Kidney (tissue), 14 donors: ENCODE results near the gene TIMM21. TPM values are rescaled to one million over a fixed set of nuclear protein-coding genes. Genes with fewer than 3 reads are reported as not detected.

Experiments
- DNase-seq, 5 donors: peaks; one replicate each; pipeline ENCODE4 v3.0.0-alpha.2; 2013 to 2020
- FAIRE-seq: peaks from 2 replicates; lab custom pipeline; 2012; peaks lifted over from hg19 to GRCh38; lab: Jason Lieb, UNC
- H3K27ac ChIP-seq, 2 donors: one replicate each; pipeline ENCODE4 v1.7.0; 2013; ENCODE audit warnings: low read depth in 2 of 2, low read length in 2 of 2, inconsistent platforms in 1 of 2
- H3K27me3 ChIP-seq: one replicate; pipeline ENCODE4 v1.7.1; 2013; ENCODE audit warnings: low read length, inconsistent platforms; ENCODE audit not compliant: control insufficient read depth, insufficient read depth
- H3K36me3 ChIP-seq, 3 donors: one replicate each; pipeline versions ENCODE4 v1.7.0 to v1.7.1; 2013; ENCODE audit warnings: low read length in 3 of 3, control low read depth in 1 of 3, inconsistent platforms in 1 of 3; ENCODE audit not compliant: insufficient read depth in 3 of 3, control insufficient read depth in 2 of 3
- H3K4me1 ChIP-seq, 3 donors: one replicate each; pipeline versions ENCODE4 v1.7.0 to v1.7.1; 2013; ENCODE audit warnings: low read length in 3 of 3, inconsistent platforms in 1 of 3, low read depth in 1 of 3; ENCODE audit not compliant: control insufficient read depth in 2 of 3, insufficient read depth in 2 of 3
- H3K4me3 ChIP-seq, 3 donors: one replicate each; pipeline versions ENCODE4 v1.7.0 to v1.8.1; 2013; ENCODE audit warnings: low read length in 3 of 3, control low read depth in 1 of 3, inconsistent platforms in 1 of 3
- H3K9ac ChIP-seq, 3 donors: one replicate each; pipeline versions ENCODE4 v1.7.0 to v1.7.1; 2013; ENCODE audit warnings: low read length in 3 of 3, control low read depth in 1 of 3, inconsistent platforms in 1 of 3
- H3K9me3 ChIP-seq, 3 donors: one replicate each; pipeline versions ENCODE4 v1.7.0 to v1.7.1; 2013; ENCODE audit warnings: low read length in 3 of 3, control low read depth in 1 of 3, inconsistent platforms in 1 of 3; ENCODE audit not compliant: control insufficient read depth in 2 of 3, insufficient read depth in 1 of 3
- CTCF ChIP-seq: IDR thresholded peaks from 3 replicates; pipeline ENCODE4 v1.5.1; 2012; ENCODE audit warnings: mild to moderate bottlenecking, moderate library complexity, borderline replicate concordance; ENCODE audit not compliant: insufficient read depth; ENCODE audit errors: extremely low read depth
- intact Hi-C: fragments of 100-400 bp; cut with DNase I; formaldehyde crosslinking; loops from one replicate; pipeline ENCODE4 v1.11.1; 2022
- polyA plus RNA-seq: library from polyadenylated mRNA; stranded (reverse); fragments of 350-450 nt; fragmentation: Illumina TruSeq; extraction: RNeasy Lipid Tissue Mini Kit (QIAGEN cat#74804); gene quantifications from one replicate; pipeline ENCODE4 v1.2.3, GENCODE V29; 2014; ENCODE audit warnings: low read depth, low replicate concordance; ENCODE audit not compliant: insufficient read depth
- total RNA-seq: library from RNA; stranded (reverse); fragmentation: NEBNext Ultra II Directional; extraction: Animal tissue kit (Norgen Biotek cat#: 25700); gene quantifications from one replicate; pipeline ENCODE4 v1.2.1, GENCODE V29; 2021
- donor health status: control.
- donor health status: control.
- donor health status: control.
- donor health status: control.
- donor health status: control.
- donor health status: DM: yes; HTN: yes; CAD: no.
- donor health status: Normal renal cell carcinoma (clear cell type).

The TIMM21 gene
- total and polyA plus RNA-seq, 2 donors from 2014 or later, result 28.5 to 77.4 TPM

- no peak for TF ChIP-seq CTCF
Observed at GRCh38 chr18:74198453-74198852, 50.1 kb downstream of the TIMM21 start.

GRCh38 chr18:74200780-74201179 lies 52.5 kb downstream of the TIMM21 start:
- intact Hi-C loops, result no loop called here
- Histone ChIP-seq H3K4me3 (no peak overlapping the region), H3K9me3 (no peaks in the 10 kb centered on the region), H3K27ac (no peak overlapping the region), H3K27me3 (no peaks in the 10 kb centered on the region), H3K36me3 (no peaks in the 10 kb centered on the region), H3K4me1 (peaks cover 0 to 13% (median 10%) of the 10 kb centered on the region in 3 donors), H3K9ac (no peak overlapping the region)
- FAIRE-seq (no peak), DNase-seq (no peak)
- no peak for TF ChIP-seq CTCF

More at GRCh38 chr18:74198453-74198852, 50.1 kb downstream of the TIMM21 start:
- Histone ChIP-seq H3K4me3 (no peak overlapping the region), H3K36me3 (no peaks in the 10 kb centered on the region), H3K4me1 (peaks cover 0 to 13% (median 10%) of the 10 kb centered on the region in 3 donors), H3K27me3 (no peaks in the 10 kb centered on the region), H3K9ac (no peak overlapping the region), H3K27ac (peak overlapping the region; percentile 63 to 85), H3K9me3 (no peaks in the 10 kb centered on the region)
- FAIRE-seq, result no peak
- no peak for DNase-seq
- intact Hi-C loops, result loop anchor here (5.0 to 10.0 kb wide), 2 partner anchors 144 to 356 kb away; no protein-coding TSS in a partner anchor

- no peak overlapping the region for H3K9ac ChIP-seq
- DNase-seq, result no peak
- no peak overlapping the region for H3K27ac ChIP-seq
- no peaks in the 10 kb centered on the region for H3K36me3 ChIP-seq
- intact Hi-C loops, result no loop called here
- H3K9me3 ChIP-seq, result no peaks in the 10 kb centered on the region
- no peak overlapping the region for H3K4me3 ChIP-seq
- H3K27me3 ChIP-seq, result no peaks in the 10 kb centered on the region
- H3K4me1 ChIP-seq, result no peaks in the 10 kb centered on the region
- no peak for TF ChIP-seq CTCF
- FAIRE-seq, result no peak
Observed at GRCh38 chr18:74203811-74204210, 55.5 kb downstream of the TIMM21 start.
